Measurements from ENCODE around the gene TM7SF2. TPM values are rescaled to one million over a fixed set of nuclear protein-coding genes. Genes with fewer than 3 reads are reported as not detected.

TM7SF2 gene
- total RNA-seq, 1 experiment from 2014 or later: 73.8 TPM

DNA sequence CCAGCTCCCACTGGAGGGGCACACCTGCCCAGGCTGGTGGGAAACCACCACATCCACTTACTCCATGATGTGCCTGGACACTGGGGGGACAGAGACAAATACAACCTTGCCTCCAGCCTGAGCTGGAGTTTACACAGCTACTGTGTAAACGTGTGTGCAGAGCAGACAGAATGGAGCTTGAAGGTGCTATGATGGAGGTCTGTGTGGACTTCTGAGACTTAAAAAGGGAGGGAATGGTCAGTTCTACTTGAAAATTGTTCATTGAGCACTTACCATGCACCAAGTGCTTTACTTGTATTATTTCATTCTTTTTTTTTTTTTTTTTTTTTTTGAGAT, 39.1 kb upstream of the TM7SF2 start:
- no TSS peak for BruUV-seq (replicated peaks)
- ChIA-PET CTCF (no interaction called here), POLR2A (no interaction called here)
- Histone ChIP-seq H3K27me3 (replicated peaks; ENCODE audit: control insufficient read depth, insufficient read depth, low read length) (no peaks in the 10 kb centered on the region), H3K36me3 (ENCODE audit: control insufficient read depth, insufficient read depth, low read length) (peaks cover 3% of the 10 kb centered on the region; the same call in 1 of the 2 replicates), H3K4me1 (no peaks in the 10 kb centered on the region), H3K9me3 (no peaks in the 10 kb centered on the region), H3K4me3 (ENCODE audit: low read depth, low read length) (no peak overlapping the region)
- Mint-ChIP-seq H3K27ac (ENCODE audit: unreplicated experiment) (no peak overlapping the region), H3K36me3 (ENCODE audit: insufficient read depth, unreplicated experiment) (peaks cover 23% of the 10 kb centered on the region), H3K27me3 (ENCODE audit: insufficient read depth, unreplicated experiment) (no peaks in the 10 kb centered on the region), H3K4me3 (ENCODE audit: unreplicated experiment) (no peak overlapping the region), H3K4me1 (ENCODE audit: low read depth, unreplicated experiment) (no peaks in the 10 kb centered on the region), H3K9me3 (ENCODE audit: unreplicated experiment) (no peaks in the 10 kb centered on the region)
- DNase-seq: no peak
- TF ChIP-seq CTCF (IDR thresholded peaks at IDR 0.05; ENCODE audit: insufficient read depth in 1 of 2, low read depth in 1 of 2, low read length in 1 of 2, severe bottlenecking in 1 of 2, unreplicated experiment in 1 of 2): no peak
- intact Hi-C loops (cut with micrococcal nuclease; ENCODE audit: unreplicated experiment): no loop called here

DNA sequence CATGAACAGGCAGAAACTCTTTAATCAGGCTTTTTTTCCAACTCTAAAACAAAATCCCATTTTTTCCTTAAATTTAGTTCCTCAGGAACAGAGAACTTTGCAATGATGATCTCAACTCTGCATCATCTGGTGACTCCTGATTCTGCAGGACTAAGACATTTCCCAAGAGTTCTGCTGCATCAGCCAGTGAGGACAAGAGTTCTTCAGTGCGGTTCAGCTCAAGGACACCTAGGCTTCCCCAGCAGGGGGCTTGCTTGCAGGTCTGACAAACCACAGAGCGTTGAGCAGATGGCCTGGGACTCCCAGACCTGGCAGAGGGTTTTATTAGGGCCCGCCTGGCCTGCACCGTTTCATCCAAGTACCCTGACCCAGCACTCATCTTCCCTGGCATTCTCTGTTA, 34.2 kb upstream of the TM7SF2 start:
- Histone ChIP-seq H3K36me3 (ENCODE audit: control insufficient read depth, insufficient read depth, low read length) (peaks cover 6% of the 10 kb centered on the region; the same call in 1 of the 2 replicates), H3K9me3 (no peaks in the 10 kb centered on the region), H3K27me3 (replicated peaks; ENCODE audit: control insufficient read depth, insufficient read depth, low read length) (no peaks in the 10 kb centered on the region), H3K4me3 (ENCODE audit: low read depth, low read length) (no peak overlapping the region), H3K4me1 (peaks cover under 1% of the 10 kb centered on the region; the same call in 1 of the 2 replicates)
- TF ChIP-seq CTCF (IDR thresholded peaks at IDR 0.05; ENCODE audit: insufficient read depth in 1 of 2, low read depth in 1 of 2, low read length in 1 of 2, severe bottlenecking in 1 of 2, unreplicated experiment in 1 of 2): no peak
- Mint-ChIP-seq H3K27me3 (ENCODE audit: insufficient read depth, unreplicated experiment) (no peaks in the 10 kb centered on the region), H3K9me3 (ENCODE audit: unreplicated experiment) (no peaks in the 10 kb centered on the region), H3K4me1 (ENCODE audit: low read depth, unreplicated experiment) (peaks cover 12% of the 10 kb centered on the region), H3K27ac (ENCODE audit: unreplicated experiment) (peak overlapping the region; percentile 32), H3K36me3 (ENCODE audit: insufficient read depth, unreplicated experiment) (peaks cover 66% of the 10 kb centered on the region), H3K4me3 (ENCODE audit: unreplicated experiment) (no peak overlapping the region)
- ChIA-PET POLR2A (no interaction called here), CTCF (interaction anchor here (0.6 kb wide), 1 partner anchor 63 kb away, joined by 3 read pairs; the partner anchor contains the start of gene ARL2)
- peak in 1 of 2 experiments; percentile 49 for DNase-seq
- intact Hi-C loops (cut with micrococcal nuclease; ENCODE audit: unreplicated experiment): loop anchor here (5.0 kb wide), 1 partner anchor 35 kb away; the partner anchor contains the start of gene SAC3D1
- BruUV-seq (replicated peaks): no TSS peak

DNA sequence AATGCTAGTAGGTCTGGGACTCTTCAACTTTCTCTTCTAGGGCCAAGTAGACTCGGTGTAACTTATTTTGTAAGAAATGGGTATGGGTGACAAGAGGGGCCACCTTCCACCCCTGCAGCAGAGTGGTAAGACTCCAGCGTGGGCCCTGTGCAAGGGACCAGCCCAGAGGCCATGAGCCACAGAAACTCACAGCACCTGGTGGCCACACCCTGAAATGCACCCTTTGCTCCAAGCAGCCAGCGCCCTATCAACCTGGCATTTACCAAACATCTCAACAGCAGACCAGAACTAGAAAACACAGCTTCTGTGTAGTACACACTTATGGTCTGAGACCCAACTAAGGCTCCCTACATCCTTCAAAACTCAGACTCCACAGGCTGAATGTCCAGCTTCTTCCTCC, 33.5 kb upstream of the TM7SF2 start:
- H3K27me3 ChIP-seq (replicated peaks; ENCODE audit: control insufficient read depth, insufficient read depth, low read length): no peaks in the 10 kb centered on the region
- no TSS peak for BruUV-seq (replicated peaks)
- TF ChIP-seq CTCF (IDR thresholded peaks at IDR 0.05; ENCODE audit: insufficient read depth in 1 of 2, low read depth in 1 of 2, low read length in 1 of 2, severe bottlenecking in 1 of 2, unreplicated experiment in 1 of 2): peak; percentile 61 to 79
- DNase-seq: peak; percentile 63 to 76
- Mint-ChIP-seq H3K36me3 (ENCODE audit: insufficient read depth, unreplicated experiment) (peaks cover 72% of the 10 kb centered on the region), H3K9me3 (ENCODE audit: unreplicated experiment) (no peaks in the 10 kb centered on the region), H3K27ac (ENCODE audit: unreplicated experiment) (peak overlapping the region; percentile 32), H3K27me3 (ENCODE audit: insufficient read depth, unreplicated experiment) (no peaks in the 10 kb centered on the region), H3K4me3 (ENCODE audit: unreplicated experiment) (no peak overlapping the region), H3K4me1 (ENCODE audit: low read depth, unreplicated experiment) (peaks cover 18% of the 10 kb centered on the region)
- no peak overlapping the region for H3K4me3 ChIP-seq (ENCODE audit: low read depth, low read length)
- CTCF ChIA-PET: interaction anchor here (0.5 kb wide), 1 partner anchor 197 kb away, joined by 5 read pairs; no protein-coding TSS in a partner anchor
- peaks cover 6% of the 10 kb centered on the region; the same call in 1 of the 2 replicates for H3K4me1 ChIP-seq
- H3K9me3 ChIP-seq: no peaks in the 10 kb centered on the region
- intact Hi-C loops (cut with micrococcal nuclease; ENCODE audit: unreplicated experiment): loop anchor here (2.0 to 5.0 kb wide), 2 partner anchors 36 to 63 kb away; partner anchors contain the start of genes ARL2 and SAC3D1
- peaks cover 6% of the 10 kb centered on the region; the same call in 1 of the 2 replicates for H3K36me3 ChIP-seq (ENCODE audit: control insufficient read depth, insufficient read depth, low read length)
- POLR2A ChIA-PET: interaction anchor here (0.6 kb wide), 1 partner anchor 440 kb away, joined by 5 read pairs; no protein-coding TSS in a partner anchor

All from Caco-2 (cell line).